ENCODE results near the gene BRSK2.
"Not testable (repeated sequence)": the region's sequence is repeated elsewhere in the genome, so short reads cannot be mapped to it uniquely, and the experiment has no call there.

BRSK2 gene

DNA sequence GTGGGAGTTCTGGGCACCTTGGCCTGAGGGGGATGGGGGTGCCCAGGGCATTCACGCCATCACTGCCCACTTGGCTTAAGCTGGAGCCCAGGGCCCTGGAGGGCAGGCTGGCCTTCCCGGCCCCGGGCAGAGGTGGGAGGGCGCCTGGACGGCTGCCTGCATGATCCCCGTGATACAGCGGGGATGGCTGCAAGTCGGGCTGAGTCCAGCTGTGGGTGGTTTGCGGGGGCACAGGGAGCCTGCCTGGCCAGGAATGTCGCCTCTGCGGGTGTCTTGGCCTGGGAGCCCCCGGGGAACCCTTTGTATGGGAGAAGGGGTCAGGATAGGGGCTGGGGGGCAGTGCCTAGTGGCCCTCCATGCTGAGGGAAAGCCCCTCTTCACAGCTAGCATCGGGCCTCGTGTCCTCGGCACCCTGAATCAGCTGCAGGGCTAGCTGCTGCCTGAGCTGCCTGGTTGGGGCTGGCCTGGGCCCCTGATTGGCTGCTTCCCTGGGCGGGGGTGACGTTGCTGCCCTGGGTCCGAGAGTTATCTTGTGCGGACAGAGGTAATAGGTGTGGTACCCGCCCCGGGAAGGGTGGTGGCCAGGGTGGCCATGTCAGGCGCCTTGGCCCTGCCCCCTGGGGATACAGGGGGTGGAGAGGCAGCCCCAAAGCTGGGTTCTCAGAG is 8.3 kb downstream of the BRSK2 start:
- DNase-seq = no peak

DNA sequence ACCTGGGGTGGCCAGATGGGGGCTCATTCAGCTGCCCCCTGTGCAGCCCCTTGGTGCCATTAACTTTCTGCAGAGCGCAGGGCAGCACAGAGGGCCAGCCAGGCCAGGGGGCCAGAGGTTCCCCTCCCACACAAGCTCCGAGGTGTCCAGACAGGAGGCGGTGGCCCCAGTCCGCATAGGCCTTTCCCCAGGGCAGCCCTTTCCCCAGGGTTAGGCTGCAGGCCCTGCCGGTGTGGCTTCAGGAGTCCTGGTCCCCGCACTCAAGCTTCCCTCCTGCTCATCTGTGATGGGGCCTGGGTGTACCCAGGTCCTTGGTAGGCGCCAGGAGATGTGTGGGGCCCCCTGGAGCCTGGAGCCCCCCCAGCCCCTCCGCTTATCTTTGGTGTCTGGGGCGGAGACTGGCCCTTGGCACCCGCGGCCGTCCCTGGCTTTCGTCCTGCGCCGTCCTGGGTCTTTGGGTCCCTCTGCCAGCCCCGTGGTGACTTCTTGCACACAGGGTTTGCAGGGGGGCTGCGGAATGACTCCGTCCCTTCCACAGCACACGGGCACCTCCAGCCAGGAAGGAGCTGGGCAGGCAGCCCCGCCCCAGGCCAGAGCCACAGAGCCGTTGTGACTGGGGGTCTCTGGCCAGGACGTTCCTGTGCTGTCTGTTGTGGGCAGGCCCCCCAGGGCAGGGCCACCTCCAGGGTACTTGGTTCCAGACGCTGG is 8.9 kb downstream of the BRSK2 start:
- DNase-seq = no peak

DNA sequence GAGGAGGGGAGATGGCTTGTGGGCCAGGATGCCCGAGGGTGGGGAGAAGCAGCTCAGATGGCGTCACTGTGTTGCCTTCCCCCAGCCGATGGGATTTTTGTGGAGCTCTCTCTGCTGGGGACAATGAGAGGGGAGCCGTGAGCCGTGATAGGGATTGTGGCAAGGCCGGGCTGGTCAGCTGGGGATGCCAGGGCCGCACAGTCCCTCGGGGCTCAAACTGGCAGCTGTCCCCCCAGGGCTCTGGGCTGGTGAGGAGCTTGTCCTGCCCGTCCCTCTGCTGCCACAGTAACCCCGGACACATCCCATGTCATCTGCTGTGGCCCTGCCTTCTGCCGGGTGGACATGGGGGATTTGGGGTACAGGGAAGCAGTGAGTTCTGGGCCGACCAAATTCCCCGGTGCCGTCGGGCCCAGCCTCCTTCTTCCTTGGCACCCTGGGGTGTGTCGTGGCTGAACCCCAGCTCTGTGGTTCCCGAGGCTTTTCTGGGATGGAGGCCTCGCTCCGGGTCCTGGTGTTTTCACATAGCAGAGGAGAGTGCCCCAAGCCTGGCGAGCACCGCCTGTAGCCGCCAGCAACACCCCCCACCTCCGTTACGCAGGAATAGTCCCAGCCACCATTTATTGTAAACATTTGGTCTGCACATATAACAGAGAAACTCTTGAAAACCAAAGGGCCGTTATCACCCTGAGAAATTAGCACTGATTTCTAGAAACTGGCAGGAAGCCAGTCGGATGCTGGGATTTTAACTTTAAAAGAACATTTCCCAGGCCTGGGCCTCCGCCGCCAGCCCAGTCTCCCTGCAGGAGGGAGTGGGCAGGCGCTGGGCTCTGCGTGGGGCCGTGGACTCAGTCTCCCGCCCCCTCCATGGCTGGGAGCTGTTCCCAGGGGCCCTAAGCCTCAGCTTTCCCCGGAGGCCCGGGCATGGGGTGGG is 9.9 kb downstream of the BRSK2 start:
- no peak for DNase-seq

GRCh38 chr11:1400317-1401170 is 10.8 kb downstream of the BRSK2 start:
- DNase-seq = no peak

DNA sequence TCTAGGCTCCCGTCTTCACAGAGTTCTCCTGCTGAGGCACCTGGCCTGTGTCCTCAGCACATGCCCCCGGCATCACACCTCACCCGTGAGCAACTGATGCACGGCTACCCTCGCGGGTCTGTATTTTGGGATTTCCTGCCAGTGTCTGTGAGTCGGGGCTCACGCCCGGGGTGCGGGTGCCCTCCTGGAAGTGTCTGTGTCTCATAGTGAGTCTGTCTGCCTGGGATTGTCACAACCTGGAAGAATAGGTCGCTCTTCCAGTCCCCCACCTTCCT is 11.4 kb downstream of the BRSK2 start:
- DNase-seq = no peak

DNA sequence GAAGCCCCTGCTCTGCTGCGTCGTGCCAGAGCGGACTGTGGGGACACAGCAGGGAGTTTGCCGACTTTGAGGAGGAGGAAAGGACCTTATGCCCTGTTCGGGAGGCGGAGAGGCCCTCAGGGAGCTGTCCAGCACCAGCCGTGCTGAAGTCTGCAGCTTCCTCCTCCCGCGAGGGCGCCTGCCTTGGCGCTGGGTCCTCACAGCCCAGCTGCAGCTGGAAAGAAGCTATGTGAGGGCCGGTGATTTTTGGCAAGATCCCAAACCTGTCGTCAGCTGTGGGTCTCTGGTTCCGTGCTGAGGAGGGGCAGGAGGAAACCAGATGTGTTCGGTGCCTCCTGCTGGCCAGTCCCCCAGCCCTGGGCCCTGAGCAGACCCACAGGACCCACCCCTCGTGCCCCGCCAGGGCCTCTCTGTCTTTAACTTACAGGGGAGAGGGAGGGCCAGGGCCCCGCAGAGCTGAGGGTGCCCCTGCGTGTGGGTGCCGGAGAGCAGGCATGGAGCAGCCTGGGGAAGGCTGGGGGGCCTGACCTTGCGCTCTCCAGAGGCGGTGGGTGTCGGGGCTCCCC is 12.0 kb downstream of the BRSK2 start:
- DNase-seq = peak; percentile 20

GRCh38 chr11:1402355-1403077 is 12.8 kb downstream of the BRSK2 start:
- no peak for DNase-seq

- DNase-seq = no peak
Observed at GRCh38 chr11:1403078-1403620, 13.4 kb downstream of the BRSK2 start.

GRCh38 chr11:1403721-1404460 is 14.2 kb downstream of the BRSK2 start:
- no peak for DNase-seq

GRCh38 chr11:1404461-1405185 is 14.9 kb downstream of the BRSK2 start:
- DNase-seq = no peak

DNA sequence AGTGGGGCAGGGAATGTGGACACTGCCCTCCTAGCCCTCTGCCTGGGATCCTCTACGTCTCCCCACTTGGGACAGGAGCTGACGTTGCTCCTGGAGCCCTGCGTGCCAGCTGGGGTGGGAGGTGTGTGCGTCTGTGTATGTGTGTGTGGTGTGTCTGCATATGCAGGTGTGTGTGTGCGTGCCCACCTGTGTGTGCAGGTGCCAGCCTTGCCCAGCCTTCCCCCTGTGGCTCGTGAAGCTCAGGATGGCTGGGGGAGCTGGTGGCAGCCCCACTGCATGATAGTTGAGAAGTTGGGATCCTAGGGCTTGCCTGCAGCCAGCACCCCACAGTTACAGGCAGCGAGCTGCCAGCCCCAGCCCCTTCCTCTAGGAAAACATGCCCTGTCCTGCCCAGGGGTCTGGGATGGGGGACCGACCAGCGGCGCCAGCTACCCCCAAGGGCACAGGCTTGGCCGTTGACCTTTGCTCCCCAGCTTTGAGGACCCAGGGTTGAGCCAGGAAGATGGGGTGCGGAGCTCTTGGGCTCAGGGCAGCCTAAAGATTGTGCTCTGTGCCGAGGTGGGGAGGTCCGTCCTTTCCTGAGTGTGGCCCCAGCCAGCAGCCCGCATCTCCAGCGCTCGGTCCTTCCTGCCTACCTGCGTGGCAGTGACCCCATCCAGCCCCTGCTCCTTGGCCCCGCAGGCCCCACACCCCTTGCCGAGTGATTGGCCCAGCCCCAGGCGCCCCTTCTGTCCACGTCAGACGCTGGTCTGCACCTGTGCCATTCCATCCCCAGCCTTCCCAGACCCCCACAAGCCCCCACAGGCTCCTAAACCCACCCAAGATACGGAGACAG is 15.7 kb downstream of the BRSK2 start:
- no peak for DNase-seq

DNA sequence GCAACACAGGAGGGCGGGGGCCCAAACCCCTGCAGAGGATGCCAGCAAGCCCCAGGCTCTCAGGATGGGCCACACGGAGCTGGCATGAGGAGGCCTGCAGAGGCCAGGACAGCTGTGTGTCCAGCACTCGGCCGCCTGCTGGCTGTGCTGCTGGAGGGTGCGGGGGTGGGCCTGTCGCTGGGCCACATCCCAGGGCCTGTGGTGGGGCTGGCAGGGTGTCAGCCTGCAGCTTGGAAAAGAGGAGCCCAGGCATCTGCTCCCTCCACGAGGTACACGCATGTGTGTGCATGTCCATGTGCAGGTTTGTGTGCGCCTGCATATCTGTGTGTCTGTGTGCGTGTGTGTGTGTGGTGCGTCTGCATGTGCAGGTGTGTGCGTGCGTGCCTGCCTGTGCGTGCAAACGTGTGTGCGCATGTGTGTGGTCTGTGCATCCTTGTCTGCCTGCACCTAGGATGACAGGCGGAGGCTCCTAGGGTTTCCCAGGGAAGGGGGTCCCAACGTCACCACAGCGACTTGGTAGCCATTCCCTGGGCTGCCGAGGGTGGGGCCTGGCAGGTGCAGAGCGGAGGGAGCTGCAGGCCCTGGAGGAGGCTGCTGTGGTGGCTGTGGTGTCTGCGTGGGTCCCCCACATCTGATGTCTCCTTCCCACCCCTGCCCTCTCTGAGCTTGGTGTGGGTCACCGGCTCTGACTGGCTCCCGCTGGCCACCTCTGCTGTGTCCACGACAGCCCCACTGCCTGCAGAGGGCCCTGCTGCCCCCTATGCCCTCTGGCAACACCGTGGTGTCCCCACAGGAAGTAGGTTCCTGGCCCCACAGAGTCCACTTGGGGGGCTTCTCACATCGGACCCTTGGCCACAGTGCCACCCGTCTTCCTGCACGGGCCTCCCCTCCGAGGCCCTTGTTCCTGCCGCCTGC is 17.1 kb downstream of the BRSK2 start:
- DNase-seq = no peak

DNA sequence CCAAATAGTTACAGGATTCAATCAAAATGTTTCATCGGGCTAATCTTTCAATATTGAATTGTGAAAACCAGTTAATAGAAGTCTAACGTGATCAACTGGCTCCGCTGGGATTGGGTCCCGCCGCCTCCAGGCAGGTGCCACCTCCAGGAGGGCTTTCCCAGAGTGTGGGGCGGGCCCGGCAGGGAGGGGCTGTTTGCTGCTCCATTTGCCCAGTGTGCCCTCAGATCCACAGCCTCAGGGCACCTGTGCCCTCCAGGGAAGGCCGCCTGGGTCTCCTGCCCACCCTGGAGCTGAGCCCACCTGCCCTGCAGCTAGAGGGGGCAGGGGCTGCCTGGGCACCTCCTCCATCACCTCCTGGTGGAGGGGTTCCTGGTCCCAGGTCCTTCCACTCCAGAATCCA is 17.9 kb downstream of the BRSK2 start:
- DNase-seq = no peak

GRCh38 chr11:1408346-1408745 is 18.6 kb downstream of the BRSK2 start:
- DNase-seq = no peak

- DNase-seq = no peak
Observed at GRCh38 chr11:1409108-1409851, 19.5 kb downstream of the BRSK2 start.

- DNase-seq = not testable (repeated sequence)
Observed at GRCh38 chr11:1409852-1410125, 20.1 kb downstream of the BRSK2 start.

All from KG1 (cell line).